HG03558 (cell line): ENCODE data around the gene SLC24A3.
"Not testable (repeated sequence)": the region's sequence is repeated elsewhere in the genome, so short reads cannot be mapped to it uniquely, and the experiment has no call there.

Experiments used
- ATAC-seq: cut with Tn5 transposase; IDR thresholded peaks from one replicate; pipeline ENCODE4 v1.9.1; 2021; ENCODE audit warnings: moderate number of reproducible peaks; ENCODE audit not compliant: unreplicated experiment; ENCODE audit errors: extremely low read depth

Gene SLC24A3

DNA sequence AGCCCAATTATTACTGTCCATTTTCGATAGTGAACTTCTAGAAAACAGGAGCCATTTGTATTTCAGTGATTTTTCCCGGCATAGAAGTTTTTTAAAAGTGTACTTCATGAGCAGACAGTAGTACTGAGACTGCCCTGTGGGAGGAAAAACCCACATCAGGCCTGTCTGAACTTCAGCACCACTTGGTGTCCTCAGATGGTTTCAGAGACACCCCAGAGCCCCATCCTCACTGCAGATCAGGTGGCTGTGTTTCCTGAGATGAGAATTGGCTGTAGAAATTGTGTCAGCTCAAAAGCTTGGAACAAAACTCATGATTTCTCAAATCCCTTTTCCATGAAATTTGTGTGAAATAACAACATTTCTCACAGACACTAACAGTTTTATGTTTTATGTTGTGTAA is 435.6 kb downstream of the SLC24A3 start:
- ATAC-seq: no peak

DNA sequence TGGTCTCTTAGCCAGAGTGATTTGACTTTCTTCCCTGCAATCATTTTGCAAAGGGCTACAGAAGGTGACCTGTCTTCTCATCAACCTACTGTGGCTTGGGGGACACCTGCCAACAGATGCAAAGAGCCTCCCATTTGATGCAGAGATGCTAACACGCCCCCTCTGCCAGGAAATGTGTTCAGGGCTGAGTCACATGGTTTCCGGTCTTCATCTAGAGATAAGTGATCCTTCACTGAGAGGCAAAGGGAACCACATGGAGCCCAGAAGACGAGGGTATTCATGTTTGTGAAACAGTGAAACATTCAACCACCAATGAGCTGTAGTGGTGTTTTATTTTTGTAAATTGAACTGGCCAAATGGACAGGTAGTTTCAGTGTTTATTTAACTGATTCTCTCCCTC is 436.6 kb downstream of the SLC24A3 start:
- ATAC-seq: no peak

DNA sequence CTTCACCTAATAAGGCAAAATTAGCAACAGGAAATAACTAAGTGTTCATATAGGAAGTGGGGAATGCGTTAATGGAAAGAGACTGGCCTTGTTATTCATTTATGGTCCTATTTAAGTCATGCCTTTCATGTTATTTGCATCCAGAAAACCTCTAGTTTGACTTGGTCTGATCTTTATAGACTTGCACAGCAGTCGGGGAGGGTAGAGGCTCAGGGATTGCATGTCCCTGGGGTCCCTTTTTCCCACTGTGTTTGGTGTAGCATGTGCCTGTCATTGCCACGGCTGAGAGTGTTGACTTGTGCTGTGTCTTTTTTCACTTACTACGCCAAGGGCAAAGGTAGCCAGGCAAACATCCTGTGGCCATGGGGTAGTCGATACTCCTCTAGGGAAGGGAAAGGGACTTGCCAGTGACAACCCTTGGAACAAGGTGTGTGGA is 440.2 kb downstream of the SLC24A3 start:
- ATAC-seq: no peak

DNA sequence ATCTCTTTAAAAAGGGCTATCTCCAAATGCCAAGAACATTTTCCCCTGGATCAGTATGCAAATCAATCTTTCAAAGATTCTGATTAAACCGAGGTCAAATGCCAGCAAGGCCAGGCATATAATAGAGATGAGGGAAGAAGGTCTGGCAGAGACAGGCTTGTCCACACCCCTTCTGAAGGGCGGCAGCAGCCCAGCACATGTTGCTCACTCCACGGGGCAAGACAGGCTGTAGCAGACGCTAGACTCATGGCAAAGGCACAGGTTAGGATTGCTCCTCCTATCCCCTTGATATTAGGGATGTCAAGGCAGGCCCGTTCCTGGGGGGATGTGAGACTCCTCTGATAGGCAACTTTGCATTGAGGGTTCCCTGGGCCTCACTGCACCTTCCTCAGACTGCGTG is 440.9 kb downstream of the SLC24A3 start:
- no peak for ATAC-seq

DNA sequence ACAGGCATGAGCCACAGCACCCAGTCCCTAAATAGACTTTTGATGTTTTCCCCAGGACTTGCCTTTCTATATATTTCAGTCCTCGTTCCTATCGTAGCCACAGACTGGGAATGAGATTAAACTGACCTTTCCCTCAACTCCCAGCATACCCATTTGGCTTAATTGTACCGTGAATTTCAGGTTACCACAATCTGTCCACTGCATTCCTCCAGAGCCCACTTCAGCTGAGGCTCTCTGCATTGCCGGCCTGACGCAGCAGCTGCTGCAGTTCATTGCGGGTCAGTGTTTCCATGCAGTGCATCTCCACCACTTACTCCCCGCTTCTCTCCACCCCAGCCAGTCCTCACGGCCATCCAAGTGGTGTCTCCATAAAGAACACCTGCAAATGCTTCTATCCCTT is 442.5 kb downstream of the SLC24A3 start:
- ATAC-seq: no peak

DNA sequence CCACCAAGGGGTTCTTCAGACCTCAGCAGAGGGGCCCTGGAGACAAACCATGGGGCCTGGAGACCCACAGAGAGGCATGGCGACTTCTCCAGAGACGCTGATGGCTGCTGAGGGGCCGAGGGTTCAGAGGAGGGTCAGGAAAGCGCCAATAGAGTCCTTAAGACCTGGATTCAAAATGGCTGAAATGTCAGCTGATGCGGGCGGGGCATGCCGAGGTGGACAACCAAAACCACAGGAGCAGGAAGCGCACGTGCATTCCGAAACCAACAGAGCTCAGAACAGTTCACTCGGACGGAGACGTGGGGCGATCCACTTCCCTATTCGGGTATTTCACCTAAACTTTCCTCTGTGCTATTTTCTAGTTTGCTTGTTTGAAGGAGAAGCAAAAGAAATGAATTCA is 445.7 kb downstream of the SLC24A3 start:
- no peak for ATAC-seq

DNA sequence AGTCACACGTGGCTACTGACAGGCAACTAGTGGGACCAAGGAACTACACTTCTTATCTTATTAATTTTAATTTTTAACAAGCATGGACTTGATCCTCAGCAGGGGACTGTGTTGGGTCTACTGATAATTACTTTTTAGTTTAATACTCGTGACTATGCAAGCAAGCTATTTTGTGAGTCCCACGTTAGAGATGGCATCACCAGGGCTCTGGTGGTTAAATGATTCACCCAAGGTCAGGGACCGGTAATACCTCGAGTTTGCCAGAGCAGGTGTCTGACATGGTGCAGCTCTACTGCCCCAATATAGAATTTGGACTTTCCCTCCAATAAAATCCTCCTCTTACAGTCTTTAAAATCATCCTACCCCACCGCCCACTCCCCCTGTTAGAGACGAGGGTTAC is 447.0 kb downstream of the SLC24A3 start:
- ATAC-seq: no peak

DNA sequence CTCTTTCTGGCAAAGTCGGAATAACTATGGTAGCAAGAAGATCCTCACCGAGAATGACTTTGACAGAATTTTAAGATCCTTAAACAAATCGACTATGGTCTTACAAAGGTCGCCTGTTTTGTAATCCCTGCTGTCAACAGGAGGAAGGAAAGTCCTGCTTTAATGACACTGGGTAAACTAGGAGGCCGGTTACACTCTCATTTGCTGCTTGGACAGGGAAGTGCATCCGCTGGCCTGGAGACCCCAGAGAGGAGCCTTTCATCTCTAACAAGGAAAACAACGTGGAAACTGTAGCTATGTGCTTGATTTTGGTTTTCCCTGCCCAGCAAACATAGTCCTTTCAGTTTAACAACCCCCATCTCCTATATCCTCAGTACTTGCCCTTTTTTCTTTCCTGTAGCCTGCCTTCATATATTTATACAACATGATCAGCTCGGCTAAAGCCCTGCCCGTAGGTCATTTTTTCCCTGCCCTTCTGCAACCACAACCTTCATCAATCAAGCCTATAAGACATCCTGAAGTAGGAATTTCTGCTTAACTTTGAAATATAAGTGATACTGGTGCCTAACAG is 448.5 kb downstream of the SLC24A3 start:
- no peak for ATAC-seq

DNA sequence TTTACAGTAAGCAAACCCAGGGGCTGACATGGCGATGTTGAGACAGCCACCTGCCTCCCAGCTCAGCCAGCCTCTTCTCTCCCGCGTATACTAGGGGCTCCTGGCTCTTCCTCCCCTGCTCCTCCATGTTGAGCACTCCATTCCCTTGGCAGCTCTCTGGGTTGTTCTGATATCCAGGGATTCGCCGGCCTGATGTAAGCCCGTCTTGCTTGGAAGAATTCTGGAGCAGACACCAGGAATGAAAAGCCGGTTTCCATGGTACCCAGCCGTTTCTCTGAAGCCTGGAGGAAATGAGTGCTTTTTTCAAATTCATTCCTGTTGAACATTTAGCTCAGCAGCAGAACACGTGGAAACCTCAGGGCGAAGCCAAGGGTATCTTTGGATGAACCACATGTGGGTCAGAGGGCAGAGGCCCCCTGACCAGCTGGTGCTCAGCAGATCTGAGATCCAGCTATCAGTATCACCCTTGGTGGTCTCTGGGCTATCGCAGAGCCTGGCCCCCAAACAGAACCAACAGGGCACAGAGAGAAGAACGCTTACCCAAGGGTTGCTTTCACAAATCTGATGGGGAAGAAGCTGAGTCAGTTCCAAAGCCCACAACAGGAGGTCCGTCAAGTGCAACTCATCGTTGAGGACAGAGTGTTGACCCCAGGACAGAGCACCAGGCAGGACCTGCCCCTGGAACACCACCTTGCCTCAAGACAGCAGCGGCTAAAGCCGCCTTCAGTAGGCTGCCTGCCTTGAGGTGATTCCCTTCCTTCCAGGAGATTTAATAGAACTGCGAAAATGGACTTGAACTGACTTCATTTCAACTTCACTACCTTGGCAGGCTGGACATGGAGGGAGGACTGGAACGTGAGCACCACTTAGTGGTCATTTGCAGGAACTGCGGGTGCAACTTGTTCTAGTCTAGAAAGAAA is 449.5 kb downstream of the SLC24A3 start:
- ATAC-seq: no peak

DNA sequence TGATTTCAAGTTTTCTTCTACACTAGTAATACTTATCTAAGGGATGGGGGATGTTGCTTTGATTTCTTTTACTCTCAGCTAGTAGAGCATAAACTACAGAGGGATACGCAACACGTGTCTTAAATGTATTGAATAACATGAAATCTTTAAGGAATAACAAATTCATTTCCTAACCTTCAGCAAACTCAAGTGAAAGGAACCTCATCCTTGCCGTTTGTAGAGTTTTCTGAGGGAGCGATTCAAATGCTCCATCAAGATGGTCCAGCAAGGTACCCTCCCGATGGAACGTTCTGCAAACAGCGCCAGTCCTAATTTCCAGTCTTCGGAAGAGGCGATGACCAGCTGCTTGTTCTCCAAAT is 450.2 kb downstream of the SLC24A3 start:
- ATAC-seq: no peak

DNA sequence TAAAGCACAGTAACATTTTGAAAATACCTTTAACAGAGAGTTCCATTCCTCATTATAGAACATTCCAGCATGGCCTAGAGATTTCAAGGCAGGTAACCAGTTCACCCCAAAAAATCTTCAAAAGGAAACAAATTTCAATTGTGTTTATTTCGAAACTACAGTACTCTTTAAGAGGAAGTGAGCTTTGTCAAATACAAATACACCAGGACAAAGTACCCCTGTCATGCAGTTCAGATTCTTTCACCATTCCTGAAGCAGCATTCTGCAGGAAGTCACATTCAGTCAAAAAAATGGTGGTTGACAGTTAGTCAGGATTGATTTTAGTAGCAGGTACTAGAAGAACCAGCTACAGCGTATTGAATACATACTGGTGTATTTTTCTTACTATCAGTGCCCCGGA is 456.0 kb downstream of the SLC24A3 start:
- ATAC-seq: no peak

DNA sequence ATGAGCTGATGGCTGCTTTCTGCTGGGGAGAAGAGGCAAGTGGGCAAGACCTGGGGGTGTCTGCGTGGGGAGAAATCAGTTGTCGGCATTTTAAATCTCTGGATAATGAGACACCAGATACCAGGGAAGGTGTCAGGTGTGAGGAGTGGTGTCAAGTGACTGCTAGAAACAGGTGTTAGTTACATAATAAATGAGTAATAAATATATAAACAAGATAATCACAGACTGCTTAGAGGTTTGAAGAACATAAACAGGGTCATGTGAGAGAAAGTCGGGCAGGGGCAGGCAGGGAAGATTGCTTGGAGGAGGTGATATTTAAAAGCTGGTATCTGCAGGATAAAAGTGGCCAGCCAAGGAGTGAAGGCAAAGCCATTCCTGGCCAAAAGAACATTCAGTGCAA is 458.4 kb downstream of the SLC24A3 start:
- ATAC-seq: no peak

DNA sequence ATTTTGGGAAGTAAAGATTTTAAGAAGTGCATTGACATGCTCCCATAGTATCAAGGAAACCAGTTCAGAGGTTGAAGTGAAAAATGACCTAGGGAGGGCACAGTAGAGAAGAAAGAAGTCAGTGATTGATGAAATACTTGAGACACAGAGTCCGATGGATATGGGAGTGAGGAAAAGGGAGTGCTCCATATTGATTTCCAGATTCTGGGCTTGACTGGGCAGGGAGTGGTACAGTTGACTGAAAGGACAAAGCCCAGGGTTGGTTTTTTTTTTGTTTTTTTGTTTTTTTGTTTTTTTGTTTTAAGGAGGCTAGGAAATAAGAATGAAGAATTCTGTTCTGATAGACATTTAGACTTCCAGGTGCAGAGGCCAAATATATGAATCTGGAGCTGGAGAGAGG is 458.9 kb downstream of the SLC24A3 start:
- no peak for ATAC-seq

DNA sequence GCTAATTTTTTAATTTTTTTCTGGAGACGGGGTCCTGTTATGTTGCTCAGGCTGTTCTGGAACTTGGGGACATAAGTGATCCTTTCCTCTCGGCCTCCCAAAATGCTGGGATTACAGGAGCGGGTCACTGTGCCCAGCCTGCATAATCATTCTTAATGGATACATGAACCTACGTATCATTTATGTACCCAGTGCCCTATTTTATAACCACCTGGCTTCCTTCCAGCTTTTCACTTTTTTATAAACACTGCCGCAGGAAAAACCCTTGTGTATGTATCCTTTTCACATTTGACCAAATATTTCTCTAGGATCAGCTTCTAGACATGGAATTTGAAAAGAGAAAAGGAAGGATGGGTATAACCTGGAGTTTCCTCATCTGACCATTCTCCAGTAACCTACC is 460.1 kb downstream of the SLC24A3 start:
- no peak for ATAC-seq

DNA sequence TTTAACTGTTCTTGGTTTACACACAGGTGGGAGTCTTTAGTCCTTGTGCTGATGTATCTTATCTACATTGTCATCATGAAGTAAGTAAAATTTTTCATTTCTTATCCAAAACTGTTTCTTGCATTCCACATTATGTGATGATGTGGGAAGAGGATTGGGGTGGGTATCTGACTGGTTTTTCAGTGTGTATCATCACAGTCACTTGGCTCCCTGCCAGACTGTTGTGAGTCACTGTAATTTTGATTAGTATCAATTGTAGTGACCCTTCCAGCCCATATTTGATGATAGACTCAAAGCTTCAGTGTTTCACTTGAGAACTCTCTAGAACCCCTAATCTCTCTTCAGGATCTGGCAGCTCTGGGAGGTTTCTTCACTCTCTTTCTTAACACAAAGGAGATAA is 461.1 kb downstream of the SLC24A3 start:
- no peak for ATAC-seq

DNA sequence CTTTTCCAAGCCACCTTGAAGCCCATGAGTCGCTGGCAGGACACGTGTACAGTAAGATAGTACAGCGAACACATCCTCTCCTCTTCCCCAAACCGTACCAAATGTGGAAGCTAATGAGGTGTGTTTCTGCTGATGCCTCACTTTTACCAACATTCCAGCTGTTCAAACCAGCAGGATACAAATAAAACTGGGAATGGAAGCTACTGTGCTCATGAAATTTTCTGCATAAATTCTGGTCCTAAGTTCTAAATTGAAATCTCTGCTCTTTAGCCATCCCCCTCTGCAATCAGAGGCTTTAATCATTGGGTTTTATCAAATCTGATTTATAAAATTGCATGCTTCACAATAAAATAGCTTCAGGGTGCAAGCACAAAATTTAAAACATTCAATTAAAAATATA is 463.8 kb downstream of the SLC24A3 start:
- no peak for ATAC-seq

DNA sequence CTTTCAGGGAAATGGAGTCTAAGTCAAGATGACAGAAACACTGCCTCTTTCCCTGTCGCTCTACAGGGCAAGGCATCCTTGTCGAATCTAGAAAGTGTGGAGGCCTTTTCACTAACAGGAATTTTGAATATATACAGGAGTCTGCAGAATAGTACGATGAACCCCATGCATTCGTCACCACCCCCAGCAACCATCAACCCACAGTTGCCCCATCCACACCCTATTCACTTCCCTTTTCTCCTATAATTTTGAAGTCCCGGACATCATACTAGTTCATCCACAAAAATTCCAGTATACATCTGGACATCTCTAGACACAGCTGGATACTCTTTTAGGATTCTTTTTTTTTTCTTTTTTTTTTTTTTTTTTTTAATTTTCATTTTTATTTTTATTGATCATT is 464.9 kb downstream of the SLC24A3 start:
- no peak for ATAC-seq

DNA sequence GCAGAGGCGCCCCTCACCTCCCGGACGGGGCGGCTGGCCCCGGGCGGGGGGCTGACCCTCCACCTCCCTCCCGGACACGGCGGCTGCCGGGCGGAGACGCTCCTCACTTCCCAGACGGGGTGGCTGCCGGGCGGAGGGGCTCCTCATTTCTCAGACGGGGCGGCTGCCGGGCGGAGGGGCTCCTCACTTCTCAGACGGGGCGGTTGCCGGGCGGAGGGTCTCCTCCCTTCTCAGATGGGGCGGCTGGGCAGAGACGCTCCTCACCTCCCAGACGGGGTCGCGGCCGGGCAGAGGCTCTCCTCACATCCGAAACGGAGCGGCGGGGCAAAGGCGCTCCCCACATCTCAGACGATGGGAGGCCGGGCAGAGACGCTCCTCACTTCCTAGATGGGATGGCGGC is 466.1 kb downstream of the SLC24A3 start:
- ATAC-seq: not testable (repeated sequence)

DNA sequence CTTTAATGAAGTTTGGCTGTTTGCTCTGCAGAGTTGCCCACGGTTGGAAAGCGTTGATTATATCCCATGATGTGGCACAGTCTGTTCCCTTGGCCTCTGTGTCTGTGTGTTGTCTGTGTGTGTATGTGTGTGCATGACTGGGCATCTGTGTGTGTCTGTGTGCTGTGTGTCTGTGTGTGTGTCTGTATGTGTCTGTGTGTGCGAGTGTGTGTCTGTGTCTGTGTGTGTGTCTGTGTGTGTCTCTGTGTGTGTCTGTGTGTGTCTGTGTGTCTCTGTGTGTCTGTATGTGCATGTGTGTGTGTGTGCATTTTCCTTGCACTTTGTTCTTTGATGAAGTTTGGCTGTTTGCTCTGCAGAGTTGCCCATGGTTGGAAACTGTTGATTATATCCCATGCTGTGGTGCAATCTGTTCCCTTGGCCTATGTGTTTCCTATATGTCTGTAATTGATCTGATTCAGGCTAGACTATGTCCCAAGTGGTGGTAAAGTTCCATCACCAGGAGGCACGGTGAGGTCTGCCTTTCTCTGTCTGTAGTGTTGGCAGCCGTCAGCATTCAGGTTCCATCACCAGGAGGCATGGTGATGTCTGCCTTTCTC is 467.6 kb downstream of the SLC24A3 start:
- ATAC-seq: no peak

DNA sequence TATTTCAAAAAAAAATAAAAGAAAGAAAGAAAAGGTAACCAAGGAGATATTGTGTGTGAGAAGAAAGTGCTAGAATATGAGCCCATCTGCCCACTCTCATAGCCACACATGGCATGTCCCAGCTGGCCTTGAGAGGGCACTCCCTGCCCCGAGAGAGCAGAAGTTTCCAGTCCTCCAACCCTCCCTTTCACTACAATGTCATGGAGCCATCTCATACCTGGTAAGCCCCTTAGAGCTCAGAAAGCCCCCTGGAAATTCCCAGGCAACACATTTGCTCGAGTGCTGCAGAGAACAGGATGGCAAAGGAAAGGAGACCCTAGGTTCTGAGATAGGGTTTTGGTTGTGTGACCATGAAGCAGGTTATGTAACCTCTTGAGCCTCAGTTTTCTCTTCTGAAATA is 469.8 kb downstream of the SLC24A3 start:
- no peak for ATAC-seq

DNA sequence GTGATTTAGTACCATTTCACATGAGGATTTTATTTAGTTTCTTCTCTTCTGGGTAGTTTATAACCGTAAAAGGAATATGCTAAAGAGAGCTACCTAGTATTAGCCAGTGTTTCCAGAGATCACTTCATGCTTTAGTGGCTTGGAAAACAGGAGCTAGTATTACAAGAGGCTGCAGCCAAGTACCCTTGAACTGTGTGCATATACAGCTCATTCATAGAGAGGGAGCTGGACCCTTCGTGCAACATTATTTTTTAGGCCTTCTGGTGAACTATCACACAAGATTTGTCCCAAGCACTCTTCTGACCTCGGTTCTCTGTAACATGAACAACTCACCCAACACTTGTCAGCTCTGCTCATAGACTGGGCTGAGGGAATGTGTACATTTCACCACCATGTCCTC is 470.7 kb downstream of the SLC24A3 start:
- no peak for ATAC-seq

DNA sequence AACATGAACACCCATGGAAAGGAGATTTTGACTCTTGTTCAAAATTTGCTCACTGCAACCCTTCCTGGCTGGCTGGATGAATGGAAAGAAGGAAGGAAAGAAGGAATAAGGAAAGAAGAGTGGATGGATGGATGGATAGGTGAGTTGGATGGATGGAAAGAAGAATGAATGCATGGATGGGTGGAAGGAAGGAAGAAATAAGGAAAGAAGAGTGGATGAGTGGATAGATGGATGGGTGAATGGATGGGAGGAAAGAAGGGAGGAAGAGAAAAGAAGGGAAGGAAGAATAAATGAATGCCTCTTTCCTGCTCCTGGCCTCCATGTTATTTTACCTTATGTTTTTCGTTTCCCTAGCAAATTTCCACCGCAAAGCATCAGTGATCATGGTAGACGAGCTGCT is 471.4 kb downstream of the SLC24A3 start:
- no peak for ATAC-seq
